Measurements from ENCODE around the gene SPOUT1.
"Not testable (repeated sequence)": the region's sequence is repeated elsewhere in the genome, so short reads cannot be mapped to it uniquely, and the experiment has no call there.

The SPOUT1 gene

DNA sequence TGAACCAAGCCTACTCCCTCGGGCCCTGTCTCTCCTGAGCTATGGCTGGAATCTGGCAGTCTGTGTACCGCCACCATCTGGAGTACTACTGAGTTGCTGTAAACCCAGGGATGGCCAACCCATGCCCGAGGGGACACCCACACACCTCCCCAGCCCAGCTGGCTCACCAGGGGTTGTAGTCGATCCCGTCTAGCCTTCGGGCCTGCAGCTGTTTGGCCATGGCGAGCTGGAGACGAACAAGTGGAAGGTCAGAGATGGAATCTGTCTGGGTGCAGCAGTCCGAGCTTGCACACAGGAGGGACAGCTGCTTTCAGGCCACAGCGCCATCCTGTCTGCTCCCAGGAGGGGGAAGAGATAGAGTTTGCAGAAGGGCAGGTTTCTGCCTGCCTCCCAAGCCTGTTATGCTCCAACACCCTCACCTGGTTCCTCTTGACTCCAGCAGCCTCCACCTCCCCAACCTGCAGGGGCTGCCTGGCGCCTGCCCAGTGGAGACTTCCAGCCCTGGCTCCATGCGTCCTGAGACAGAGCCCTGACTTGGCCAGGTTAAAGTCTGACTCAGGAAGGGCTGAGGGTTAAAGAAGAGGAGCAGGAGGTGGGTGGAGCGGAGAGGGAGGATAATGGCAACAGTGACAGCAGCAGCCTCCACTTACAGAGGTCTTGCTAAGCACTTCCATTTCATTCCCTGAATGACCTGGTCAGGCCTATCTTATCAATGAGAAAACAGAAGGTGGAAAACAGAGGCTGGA, 15.8 kb upstream of the SPOUT1 start:
- in situ Hi-C loops (cut with MboI; ENCODE audit: low pct_unique_long_range_greater_than_20kb, low sequenced_read_pairs, unreplicated experiment) = no loop called here
- no peak for DNase-seq (ENCODE audit: low spot score)
- TF ChIP-seq, protein P1, sequence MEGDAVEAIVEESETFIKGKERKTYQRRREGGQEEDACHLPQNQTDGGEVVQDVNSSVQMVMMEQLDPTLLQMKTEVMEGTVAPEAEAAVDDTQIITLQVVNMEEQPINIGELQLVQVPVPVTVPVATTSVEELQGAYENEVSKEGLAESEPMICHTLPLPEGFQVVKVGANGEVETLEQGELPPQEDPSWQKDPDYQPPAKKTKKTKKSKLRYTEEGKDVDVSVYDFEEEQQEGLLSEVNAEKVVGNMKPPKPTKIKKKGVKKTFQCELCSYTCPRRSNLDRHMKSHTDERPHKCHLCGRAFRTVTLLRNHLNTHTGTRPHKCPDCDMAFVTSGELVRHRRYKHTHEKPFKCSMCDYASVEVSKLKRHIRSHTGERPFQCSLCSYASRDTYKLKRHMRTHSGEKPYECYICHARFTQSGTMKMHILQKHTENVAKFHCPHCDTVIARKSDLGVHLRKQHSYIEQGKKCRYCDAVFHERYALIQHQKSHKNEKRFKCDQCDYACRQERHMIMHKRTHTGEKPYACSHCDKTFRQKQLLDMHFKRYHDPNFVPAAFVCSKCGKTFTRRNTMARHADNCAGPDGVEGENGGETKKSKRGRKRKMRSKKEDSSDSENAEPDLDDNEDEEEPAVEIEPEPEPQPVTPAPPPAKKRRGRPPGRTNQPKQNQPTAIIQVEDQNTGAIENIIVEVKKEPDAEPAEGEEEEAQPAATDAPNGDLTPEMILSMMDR (IDR thresholded peaks at IDR 0.05; ENCODE audit: extremely low read depth, insufficient read depth, missing control alignments) = no peak

DNA sequence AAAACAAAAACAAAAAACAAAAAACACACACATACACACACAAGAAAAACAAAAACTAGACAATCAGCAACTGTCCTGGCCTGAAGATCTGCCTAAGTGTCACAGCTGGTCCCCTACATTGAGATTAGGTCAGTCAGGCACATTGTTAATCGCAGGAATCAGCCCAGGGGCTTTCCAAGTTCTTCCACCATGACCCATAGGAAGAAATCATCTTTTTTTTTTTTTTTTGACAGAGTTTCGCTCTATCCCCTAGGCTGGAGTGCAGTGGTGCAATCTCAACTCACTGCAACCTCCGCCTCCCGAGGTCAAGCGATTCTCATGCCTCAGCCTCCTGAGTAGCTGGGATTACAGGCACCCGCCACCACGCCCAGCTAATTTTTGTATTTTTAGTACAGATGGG, 13.6 kb upstream of the SPOUT1 start:
- DNase-seq (ENCODE audit: low spot score); in situ Hi-C loops (cut with MboI; ENCODE audit: low pct_unique_long_range_greater_than_20kb, low sequenced_read_pairs, unreplicated experiment): not testable (repeated sequence)

DNA sequence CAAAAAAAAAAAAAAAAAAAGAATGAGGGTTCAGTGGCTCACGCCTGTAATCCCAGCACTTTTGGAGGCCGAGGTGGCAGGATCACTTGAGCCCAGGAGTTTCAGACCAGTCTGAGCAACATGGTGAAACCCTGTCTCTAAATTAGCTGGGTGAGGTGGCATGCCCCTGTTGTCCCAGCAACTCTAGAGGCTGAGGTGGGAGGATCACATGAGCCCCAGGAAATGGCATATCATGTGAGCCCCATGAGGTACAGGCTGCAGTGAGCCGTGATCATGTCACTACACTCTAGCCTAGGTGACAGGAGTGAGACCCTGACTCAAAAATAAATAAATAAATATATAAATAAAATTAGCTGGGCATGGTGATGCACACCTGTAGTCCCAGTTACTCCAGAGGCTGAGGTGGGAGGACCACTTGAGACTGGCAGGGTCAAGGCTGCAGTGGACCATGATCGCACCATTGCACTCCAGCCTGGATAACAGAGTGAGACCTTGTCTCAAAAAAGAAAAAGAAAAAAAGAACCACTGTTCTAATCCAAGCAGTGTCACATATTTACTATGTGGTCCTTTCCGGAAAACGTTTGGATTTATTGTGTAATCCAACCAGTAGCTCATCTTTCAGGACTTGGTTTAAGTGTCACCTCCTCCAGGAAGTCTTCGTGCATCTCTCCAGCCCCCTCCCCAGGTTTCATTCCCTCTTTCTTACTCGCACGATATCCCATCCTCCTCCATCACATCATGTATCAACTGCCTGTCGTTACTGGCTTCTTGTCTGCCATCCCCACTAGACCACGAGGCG, 12.3 kb upstream of the SPOUT1 start:
- TF ChIP-seq, protein P1 (IDR thresholded peaks at IDR 0.05; ENCODE audit: extremely low read depth, insufficient read depth, missing control alignments) = no peak
- in situ Hi-C loops (cut with MboI; ENCODE audit: low pct_unique_long_range_greater_than_20kb, low sequenced_read_pairs, unreplicated experiment) = no loop called here

DNA sequence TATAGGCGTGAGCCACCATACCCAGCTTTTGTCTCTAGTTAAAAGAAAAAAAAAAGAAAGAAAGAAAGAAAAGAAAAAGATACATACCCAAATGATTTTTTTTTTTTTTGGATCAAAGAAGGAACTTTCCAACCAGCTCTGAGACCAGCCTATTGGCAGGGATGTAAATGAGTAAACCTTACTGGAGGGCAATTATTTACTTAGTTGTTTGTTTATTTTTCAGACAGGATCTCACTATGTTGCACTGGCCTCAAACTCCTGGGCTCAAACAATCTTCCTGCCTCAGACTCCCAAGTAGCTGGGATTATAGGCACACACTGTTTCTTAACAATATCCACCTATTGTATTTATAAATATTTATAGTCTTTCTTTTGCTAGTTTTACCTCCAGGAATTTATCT, 10.9 kb upstream of the SPOUT1 start:
- TF ChIP-seq, protein P1 (IDR thresholded peaks at IDR 0.05; ENCODE audit: extremely low read depth, insufficient read depth, missing control alignments) = no peak
- in situ Hi-C loops (cut with MboI; ENCODE audit: low pct_unique_long_range_greater_than_20kb, low sequenced_read_pairs, unreplicated experiment) = no loop called here
- DNase-seq (ENCODE audit: low spot score) = no peak

More for the DNA sequence above, 12.3 kb upstream of the SPOUT1 start:
- DNase-seq (ENCODE audit: low spot score) = no peak

GRCh38 chr9:128838338-128838737, 8.7 kb upstream of the SPOUT1 start:
- TF ChIP-seq, protein P1 (IDR thresholded peaks at IDR 0.05; ENCODE audit: extremely low read depth, insufficient read depth, missing control alignments) = no peak
- in situ Hi-C loops (cut with MboI; ENCODE audit: low pct_unique_long_range_greater_than_20kb, low sequenced_read_pairs, unreplicated experiment) = no loop called here
- DNase-seq (ENCODE audit: low spot score) = no peak

- in situ Hi-C loops (cut with MboI; ENCODE audit: low pct_unique_long_range_greater_than_20kb, low sequenced_read_pairs, unreplicated experiment) = no loop called here
- no peak for DNase-seq (ENCODE audit: low spot score)
- TF ChIP-seq, protein P1 (IDR thresholded peaks at IDR 0.05; ENCODE audit: extremely low read depth, insufficient read depth, missing control alignments) = no peak
These were observed 7.0 kb upstream of the SPOUT1 start for GRCh38 chr9:128836509-128837145.
